HG03095 (cell line): ENCODE measurements around the gene AP1G2.

Source experiments
- ATAC-seq: cut with Tn5 transposase; IDR thresholded peaks from one replicate; pipeline ENCODE4 v1.9.1; 2021; ENCODE audit warnings: moderate library complexity; ENCODE audit not compliant: unreplicated experiment

The AP1G2 gene

GRCh38 chr14:23558346-23559009, 9.1 kb downstream of the AP1G2 start:
- no peak for ATAC-seq

- ATAC-seq: no peak
These were observed 9.6 kb downstream of the AP1G2 start for GRCh38 chr14:23557946-23558345.

GRCh38 chr14:23557521-23557920, 10.1 kb downstream of the AP1G2 start:
- no peak for ATAC-seq

- ATAC-seq: no peak
These were observed 10.7 kb downstream of the AP1G2 start for GRCh38 chr14:23556700-23557440.

- ATAC-seq: peak; percentile 78
These were observed 11.5 kb downstream of the AP1G2 start, which contains the start of gene THTPA for GRCh38 chr14:23555882-23556699. THTPA (plus strand) TSS chr14:23556271; CDS start chr14:23556758, 487 bp downstream.

- peak; percentile 3 for ATAC-seq
These were observed 12.1 kb downstream of the AP1G2 start for GRCh38 chr14:23555533-23555881.

GRCh38 chr14:23551266-23552028, 16.1 kb downstream of the AP1G2 start, which contains the start of gene ZFHX2:
ZFHX2 (minus strand) TSS chr14:23551765; CDS start chr14:23535325, 16,440 bp downstream.
- peak; percentile 53 for ATAC-seq

- no peak for ATAC-seq
These were observed 16.8 kb downstream of the AP1G2 start for GRCh38 chr14:23550812-23551265.

GRCh38 chr14:23550131-23550811, 17.3 kb downstream of the AP1G2 start:
- no peak for ATAC-seq

- no peak for ATAC-seq
These were observed 19.0 kb downstream of the AP1G2 start for GRCh38 chr14:23548351-23549318.

- ATAC-seq: no peak
These were observed 19.7 kb downstream of the AP1G2 start for GRCh38 chr14:23547924-23548323.

GRCh38 chr14:23546450-23547035, 21.0 kb downstream of the AP1G2 start:
- no peak for ATAC-seq

- ATAC-seq: no peak
These were observed 21.7 kb downstream of the AP1G2 start for GRCh38 chr14:23545740-23546365.

- ATAC-seq: no peak
These were observed 22.8 kb downstream of the AP1G2 start for GRCh38 chr14:23544511-23545447.

GRCh38 chr14:23543403-23543802, 24.2 kb downstream of the AP1G2 start:
- ATAC-seq: no peak

- ATAC-seq: no peak
These were observed 25.3 kb downstream of the AP1G2 start for GRCh38 chr14:23542261-23542660.

GRCh38 chr14:23540141-23540469, 27.5 kb downstream of the AP1G2 start:
- ATAC-seq: no peak
